KOPT-K1 (cell line): ENCODE data around the gene DNASE1.

ENCODE experiments used
- H3K27ac ChIP-seq: fragments of 200-600 bp; sonication (generic); 2 replicates; pipeline ENCODE4 v1.5.1; 2016; ENCODE audit warnings: antibody characterized with exemption, mild to moderate bottlenecking, low read depth, low read length; ENCODE audit not compliant: poor library complexity, severe bottlenecking
- H3K36me3 ChIP-seq: fragments of 200-600 bp; sonication (generic); 2 replicates; pipeline ENCODE4 v1.5.1; 2017; ENCODE audit warnings: antibody characterized with exemption, mild to moderate bottlenecking, low read length, moderate library complexity; ENCODE audit not compliant: insufficient read depth
- H3K9me3 ChIP-seq: fragments of 200-600 bp; sonication (generic); 2 replicates; pipeline ENCODE4 v1.5.1; 2017; ENCODE audit warnings: antibody characterized with exemption, low read length, mild to moderate bottlenecking; ENCODE audit not compliant: insufficient read depth, poor library complexity, severe bottlenecking

Gene DNASE1

DNA sequence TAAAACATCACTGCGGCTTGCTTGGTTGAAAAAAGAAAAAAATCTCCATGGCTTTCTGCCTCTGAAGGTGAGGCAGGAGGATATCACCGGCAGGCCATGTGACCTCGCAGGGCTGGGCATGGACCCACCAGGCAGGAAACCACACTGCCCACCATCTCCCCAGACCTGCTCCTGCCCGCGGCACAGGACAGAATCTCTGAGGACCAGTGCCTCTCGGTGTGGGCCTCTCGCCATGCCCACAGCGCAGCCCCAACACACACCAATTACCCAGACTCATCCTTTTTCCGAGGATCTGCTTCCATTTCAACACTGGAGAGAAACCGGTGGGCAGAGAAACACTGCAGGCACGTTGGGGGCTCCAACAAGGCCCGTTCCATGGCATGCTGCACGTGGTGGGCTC is 16.2 kb downstream of the DNASE1 start:
- Histone ChIP-seq H3K36me3 (peaks cover 71% of the 10 kb centered on the region), H3K9me3 (no peaks in the 10 kb centered on the region)

DNA sequence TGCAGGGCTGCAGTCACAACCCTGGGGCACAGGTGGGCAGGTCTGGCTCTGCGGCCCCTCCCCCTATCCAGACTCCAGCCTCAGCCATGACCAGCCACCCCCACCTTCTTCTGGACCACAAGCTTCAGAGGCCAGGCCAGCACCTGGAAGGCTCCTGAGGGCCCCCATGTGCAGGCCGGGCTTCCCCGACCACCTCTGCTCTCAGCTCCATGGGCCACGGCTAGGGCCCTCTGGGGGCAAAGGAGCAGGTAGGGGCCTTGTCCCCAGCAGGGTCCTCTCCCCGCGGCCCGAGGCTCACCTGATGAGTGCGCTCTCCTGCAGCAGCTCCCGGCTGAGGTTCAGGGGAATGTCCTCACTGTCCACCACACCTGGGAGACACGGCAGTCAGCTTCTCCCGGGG is 16.9 kb downstream of the DNASE1 start:
- Histone ChIP-seq H3K27ac (no peak overlapping the region), H3K9me3 (no peaks in the 10 kb centered on the region), H3K36me3 (peaks cover 77% of the 10 kb centered on the region)

More for the DNA sequence above, 16.2 kb downstream of the DNASE1 start:
- no peak overlapping the region for H3K27ac ChIP-seq

DNA sequence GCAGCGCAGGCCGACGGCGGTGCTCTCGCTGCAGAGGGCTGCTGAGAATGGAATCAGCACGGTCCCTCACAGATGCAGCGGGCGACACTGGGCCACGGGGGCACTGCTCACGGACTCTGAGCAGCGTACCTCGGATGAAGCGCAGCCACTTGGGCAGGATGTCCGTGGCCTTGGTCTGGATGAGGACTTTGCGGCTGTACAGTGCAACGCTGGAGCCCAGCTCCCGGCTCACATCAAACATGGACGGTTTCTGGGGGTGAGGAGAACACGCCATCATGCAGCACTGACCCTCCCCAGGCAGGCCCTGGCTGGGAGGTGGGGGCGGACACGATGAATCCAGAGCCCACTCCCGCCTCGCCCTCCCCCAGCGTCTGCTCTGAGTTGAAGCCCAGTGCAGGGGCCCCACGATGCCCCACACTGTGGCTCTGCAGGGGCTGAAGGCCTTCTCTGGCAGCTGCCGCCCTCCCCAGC is 18.1 kb downstream of the DNASE1 start:
- H3K9me3 ChIP-seq: no peaks in the 10 kb centered on the region
- no peak overlapping the region for H3K27ac ChIP-seq
- H3K36me3 ChIP-seq: peaks cover 82% of the 10 kb centered on the region

DNA sequence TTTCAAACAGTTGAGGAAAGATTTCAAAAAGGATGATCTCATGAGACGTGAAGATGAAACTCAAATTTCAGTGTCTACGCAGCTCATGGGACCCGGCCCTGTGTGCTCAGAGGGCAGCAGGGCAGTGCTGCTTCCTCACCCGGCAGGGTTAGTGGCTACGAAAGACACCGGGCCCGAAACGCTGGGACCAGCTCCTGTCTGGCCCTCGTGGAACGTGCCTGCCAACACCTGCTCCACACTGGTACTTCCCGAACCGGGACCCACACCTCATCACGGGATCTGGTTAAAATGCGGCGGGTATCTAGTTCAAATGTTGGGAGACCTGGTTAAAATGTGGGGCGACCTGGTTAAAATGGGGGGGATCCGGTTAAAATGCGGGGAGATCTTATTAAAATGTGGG is 18.7 kb downstream of the DNASE1 start:
- peaks cover 87% of the 10 kb centered on the region for H3K36me3 ChIP-seq

DNA sequence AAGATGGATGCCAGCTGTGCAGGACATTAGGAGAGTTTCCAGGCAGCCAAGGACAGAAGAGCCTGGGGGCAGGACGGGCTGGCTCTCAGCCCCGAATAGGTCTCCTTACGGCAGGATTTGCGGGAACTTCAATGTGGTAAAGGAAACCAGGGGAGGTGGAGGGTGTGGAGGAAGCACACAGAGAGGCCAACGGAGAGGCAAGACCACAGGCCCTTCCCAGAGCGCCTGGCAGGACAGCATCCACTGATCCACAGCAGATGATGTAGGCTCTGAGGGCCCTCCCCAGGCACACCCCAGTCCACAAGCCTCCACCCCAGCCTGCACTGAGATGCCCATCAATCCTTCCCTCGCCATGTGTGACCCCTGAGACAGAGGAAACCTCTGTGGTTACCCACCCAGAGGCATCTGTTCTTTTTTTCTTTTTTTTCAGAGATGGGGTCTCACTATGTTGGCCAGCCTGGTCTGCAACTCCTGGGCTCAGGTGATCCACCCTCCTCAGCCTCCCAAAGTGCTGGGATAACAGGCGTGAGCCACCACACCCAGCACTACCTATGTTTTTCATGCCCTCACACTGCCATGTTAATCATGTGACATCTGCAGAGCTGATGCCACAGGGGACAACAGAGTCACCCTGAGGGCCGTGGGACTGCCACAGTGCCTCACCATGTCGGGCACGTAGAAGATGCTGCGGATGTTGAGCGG is 19.3 kb downstream of the DNASE1 start:
- Histone ChIP-seq H3K36me3 (peaks cover 87% of the 10 kb centered on the region), H3K9me3 (no peaks in the 10 kb centered on the region), H3K27ac (no peak overlapping the region)

More for the DNA sequence above, 18.7 kb downstream of the DNASE1 start:
- Histone ChIP-seq H3K9me3 (no peaks in the 10 kb centered on the region), H3K27ac (no peak overlapping the region)

DNA sequence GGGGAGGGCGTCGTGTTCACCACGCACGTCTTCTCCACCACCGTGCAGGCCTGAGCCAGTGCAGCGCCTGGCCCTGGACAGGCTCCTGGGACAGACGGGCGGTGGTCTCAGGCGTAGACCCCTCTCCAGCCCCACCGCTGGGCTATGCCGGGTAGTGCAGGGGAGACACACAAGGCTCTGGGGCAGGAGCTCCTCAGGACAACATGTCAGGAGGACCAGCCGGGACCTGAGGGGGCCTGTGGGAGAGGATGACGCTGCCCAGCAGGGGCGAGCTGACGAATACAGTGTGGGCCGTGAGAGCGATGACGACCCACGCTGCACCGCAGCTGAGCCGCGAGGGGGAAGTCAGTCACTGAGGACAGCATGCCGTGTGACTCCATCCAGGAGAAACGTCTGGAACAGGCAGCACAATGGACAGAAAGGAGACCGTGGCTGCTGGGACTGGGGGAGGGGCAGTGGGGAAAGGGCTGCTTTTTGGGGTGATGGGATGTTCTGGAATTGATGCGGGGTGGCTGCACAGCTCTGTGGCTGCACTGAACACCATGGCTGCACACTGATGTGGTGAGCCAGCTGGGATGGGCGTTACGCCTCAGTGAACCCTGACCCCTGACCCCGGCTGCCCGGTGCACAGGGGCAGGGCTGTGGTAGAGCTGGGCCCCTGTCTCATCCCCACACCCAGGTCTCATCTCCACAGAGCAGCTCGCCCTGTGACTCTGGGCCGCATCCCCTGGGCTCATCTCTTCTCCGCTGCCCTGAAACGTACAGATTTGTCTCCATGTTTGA is 20.2 kb downstream of the DNASE1 start:
- Histone ChIP-seq H3K27ac (no peak overlapping the region), H3K36me3 (peaks cover 90% of the 10 kb centered on the region), H3K9me3 (no peaks in the 10 kb centered on the region)

DNA sequence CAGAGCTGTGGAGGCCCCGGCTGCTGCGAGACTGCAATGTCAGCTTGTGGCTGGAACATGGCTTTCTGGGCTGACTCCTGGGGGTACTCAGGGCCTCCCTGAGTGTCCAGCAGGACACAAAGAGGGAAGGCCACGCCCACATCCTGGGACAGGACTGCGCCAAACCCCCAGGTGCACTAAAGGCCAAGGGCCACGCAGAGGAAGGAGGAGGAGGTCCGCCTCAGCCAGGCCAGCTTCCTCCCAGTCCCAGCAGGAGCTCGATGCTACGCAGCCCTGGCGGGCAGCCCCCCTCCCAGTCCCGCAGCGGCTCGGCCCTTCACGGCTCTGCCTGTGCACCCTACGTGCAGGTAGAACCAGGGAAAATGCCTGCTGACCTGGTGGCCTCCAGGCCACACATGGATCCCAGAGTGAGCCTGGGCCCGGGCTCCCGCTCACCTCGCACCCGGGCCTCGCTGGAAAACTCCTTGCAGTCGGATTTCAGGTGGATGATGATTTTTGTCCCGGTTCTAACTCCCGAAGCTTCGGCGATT is 21.2 kb downstream of the DNASE1 start:
- no peak overlapping the region for H3K27ac ChIP-seq
- peaks cover 96% of the 10 kb centered on the region for H3K36me3 ChIP-seq

DNA sequence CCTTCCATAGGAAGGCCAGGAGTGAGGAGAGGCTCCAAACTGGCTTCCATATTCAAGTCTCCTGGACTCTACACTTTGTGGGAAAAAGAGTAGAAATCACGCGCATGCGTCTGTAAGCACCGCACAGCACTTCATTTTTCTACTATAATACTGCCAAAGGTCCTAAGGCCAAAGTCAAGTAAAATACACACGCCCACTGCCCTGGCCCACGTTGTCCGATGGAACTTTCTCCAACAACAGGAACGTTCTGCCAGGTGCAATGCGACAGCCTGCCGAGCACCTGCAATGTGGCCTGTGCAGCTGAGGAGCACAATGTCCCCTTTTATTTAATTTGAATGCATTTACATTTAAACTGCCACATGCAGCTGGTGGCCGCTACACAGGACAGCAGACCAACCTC is 23.5 kb downstream of the DNASE1 start:
- no peaks in the 10 kb centered on the region for H3K9me3 ChIP-seq
- peaks cover 96% of the 10 kb centered on the region for H3K36me3 ChIP-seq
- no peak overlapping the region for H3K27ac ChIP-seq

More for the DNA sequence above, 21.2 kb downstream of the DNASE1 start:
- H3K9me3 ChIP-seq: no peaks in the 10 kb centered on the region

DNA sequence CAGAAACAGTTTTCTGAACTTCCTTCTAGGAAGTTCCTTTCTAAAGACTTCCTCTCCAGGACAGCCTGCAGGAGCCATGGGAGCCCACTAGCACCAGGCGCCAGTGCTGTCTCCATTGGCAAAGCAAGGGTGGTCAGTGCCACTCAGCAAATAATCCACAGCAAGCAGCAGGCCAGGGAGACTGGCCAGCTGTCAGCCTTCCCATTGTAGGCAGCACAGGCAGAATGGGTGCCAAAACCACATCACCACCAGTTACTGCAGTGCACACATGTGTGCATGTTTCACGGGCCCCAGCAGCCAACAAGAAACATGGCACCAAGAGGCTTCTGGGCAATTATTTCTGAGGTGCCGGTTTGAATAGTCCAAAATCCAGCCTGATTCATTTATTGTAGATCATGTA is 26.7 kb downstream of the DNASE1 start:
- Histone ChIP-seq H3K9me3 (no peaks in the 10 kb centered on the region), H3K36me3 (peaks cover 90% of the 10 kb centered on the region), H3K27ac (no peak overlapping the region)

DNA sequence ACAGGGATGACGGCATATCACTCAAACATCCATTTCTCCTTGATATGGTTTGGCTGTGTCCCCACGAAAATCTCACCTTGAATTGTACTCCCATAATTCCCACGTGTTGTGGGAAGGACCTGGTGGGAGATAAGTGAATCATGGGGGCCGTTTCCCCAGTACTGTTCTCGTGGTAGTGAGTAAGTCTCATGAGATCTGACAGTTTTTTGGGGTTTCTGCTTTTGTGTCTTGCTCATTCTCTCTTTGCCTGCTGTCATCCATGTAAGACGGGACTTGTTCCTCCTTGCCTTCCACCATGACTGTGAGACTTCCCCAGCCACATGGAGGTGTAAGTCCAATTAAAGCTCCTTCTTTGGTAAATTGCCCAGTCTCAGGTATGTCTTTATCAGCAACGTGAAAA is 32.5 kb downstream of the DNASE1 start:
- H3K9me3 ChIP-seq: no peaks in the 10 kb centered on the region
- no peak overlapping the region for H3K27ac ChIP-seq
- H3K36me3 ChIP-seq: peaks cover 74% of the 10 kb centered on the region

DNA sequence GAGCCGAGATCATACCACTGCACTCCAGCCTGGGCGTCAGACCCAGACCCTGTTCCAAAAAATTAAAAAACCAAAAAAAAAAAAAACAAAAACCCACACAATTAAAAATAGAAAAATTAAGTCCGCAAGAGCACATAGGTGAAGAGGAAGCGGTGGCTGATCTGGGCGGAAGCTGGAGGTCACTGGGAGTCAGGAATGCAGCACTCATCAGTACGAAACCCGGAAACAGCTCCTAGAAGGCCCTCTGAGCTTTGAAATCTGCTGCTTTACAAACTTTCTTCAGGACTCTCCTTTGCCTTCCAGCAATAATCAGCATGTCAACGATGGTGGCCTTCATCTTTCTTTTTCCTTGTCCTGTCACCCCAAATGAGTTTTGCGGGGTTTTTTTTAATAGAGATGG is 33.3 kb downstream of the DNASE1 start:
- Histone ChIP-seq H3K9me3 (no peaks in the 10 kb centered on the region), H3K36me3 (peaks cover 66% of the 10 kb centered on the region), H3K27ac (no peak overlapping the region)

DNA sequence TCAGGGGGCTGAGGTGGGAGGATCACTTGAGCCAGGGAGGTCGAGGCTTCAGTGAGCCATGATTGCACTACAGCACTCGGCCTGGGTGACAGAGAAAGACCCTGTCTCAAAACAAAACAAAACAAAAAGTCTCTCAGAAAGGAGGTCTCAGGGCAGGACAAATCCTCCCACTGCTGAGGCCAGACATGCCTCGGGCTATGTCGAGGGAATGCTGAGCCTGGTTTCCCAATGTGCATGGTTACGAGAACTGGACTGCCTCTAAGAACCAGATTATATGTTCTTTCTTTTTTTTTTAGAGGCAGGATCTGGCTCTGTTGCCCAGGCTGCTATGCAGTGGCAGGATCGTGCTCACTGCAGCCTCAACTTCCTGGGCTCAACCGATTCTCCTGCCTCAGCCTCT is 35.2 kb downstream of the DNASE1 start:
- peaks cover 59% of the 10 kb centered on the region for H3K36me3 ChIP-seq
- H3K27ac ChIP-seq: no peak overlapping the region
- no peaks in the 10 kb centered on the region for H3K9me3 ChIP-seq

DNA sequence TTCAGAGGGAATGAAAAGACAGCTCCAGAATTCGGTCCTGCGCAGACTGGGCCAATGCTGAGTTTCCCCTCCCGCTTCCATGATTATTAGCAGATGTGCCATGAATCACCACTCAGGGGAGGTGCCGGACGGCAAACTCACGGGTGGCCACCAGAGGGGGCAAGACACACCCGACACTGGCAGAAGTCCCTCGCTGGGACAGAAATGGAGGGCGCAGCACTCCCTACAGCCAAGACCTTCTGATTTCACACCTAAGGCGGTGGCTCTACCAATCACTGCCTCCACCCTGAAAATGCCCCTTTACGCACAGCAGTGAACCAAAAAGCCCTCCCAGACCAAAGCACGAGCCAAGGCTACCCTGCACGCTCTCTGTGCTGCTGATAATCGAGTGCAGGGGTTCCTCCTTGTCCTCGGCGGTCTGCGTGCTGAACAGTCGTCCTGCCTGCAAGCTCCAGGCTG is 36.0 kb downstream of the DNASE1 start:
- Histone ChIP-seq H3K27ac (no peak overlapping the region), H3K9me3 (no peaks in the 10 kb centered on the region), H3K36me3 (peaks cover 56% of the 10 kb centered on the region)

DNA sequence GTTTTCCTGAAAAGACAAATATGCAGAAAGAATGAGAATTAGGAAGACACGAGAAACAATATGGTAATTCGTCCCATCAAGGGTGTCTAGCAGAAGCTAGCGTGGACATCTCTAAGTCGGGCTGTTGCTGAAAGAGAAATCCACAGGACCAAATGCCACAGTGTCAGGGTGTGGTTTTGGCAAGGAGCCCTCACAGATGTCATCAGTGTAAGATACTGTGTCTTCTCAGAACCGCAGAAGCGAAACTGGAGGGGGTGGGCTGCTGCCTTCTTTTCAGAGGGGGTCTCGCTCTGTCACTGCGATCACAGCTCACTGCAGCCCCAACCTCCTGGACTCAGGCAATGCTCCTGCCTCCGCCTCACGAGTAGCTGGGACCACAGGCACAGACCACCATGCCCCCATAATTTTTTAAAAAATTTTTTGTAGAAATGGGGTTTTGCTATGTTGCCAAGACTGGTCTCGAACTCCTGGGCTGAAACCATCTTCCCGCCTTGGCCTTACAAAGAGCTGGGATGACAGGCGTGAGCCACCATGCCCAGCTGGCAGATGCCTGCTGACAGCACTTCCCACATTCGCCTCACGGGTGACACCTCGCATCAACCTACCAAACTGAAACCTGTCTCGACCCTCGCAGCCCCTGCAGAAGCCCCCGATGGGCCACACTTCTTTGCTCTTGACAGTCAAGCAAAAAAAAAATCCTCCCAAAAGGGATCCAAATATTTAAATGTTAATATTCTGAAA is 36.7 kb downstream of the DNASE1 start:
- H3K9me3 ChIP-seq: no peaks in the 10 kb centered on the region
- H3K36me3 ChIP-seq: peaks cover 49% of the 10 kb centered on the region
- no peak overlapping the region for H3K27ac ChIP-seq

DNA sequence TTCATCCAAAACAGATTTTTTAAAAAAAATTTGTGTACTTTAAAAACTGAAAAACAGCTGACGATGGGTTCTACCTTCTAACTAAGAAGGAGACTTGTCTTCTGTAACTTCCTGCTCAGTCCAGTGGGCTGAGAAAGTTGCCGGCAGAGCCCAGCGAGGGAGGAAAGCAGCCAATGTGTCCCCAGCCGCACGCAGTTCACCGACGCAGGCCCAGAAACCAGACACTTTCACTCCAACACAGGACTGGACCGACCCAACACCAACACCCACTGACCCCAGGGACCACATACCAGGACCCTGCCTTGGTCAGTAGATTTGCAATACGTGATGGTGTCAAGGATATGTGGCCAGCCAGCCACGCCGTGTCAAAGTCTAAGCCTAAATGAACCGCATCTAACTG is 37.3 kb downstream of the DNASE1 start:
- Histone ChIP-seq H3K9me3 (no peaks in the 10 kb centered on the region), H3K36me3 (peaks cover 43% of the 10 kb centered on the region), H3K27ac (no peak overlapping the region)
